K562 (cell line): Measurements from ENCODE around the gene DARS1. TPM values are rescaled to one million over a fixed set of nuclear protein-coding genes. Genes with fewer than 3 reads are reported as not detected.

Source experiments
- ATAC-seq: fragments of 200-7000 bp; cut with Tn5 transposase; 3 replicates; pipeline ENCODE4 v1.9.1; 2020; ENCODE audit warnings: moderate library complexity
- BruUV-seq: library from RNA; stranded (reverse); fragments of 400-500 nt; replicated peaks from 2 replicates; lab custom pipeline; 2021; lab: Mats Ljungman, UMichigan
- CTCF ChIA-PET: fragments of 300-600 bp; formaldehyde crosslinking; extraction: SDS; loops from one replicate; lab custom pipeline; 2021; ENCODE audit warnings: low intra/inter-chr PET ratio; lab: Yijun Ruan, JAX
- POLR2A ChIA-PET: fragments of 300-600, 350-650 bp; sonication (Branson Sonifier 250); formaldehyde crosslinking; extraction: SDS; loops from one replicate; lab custom pipeline; 2021; ENCODE audit warnings: antibody characterized with exemption, inconsistent platforms; lab: Yijun Ruan, JAX
- DNase-seq, 4 experiments: peaks; one replicate each; pipeline versions ENCODE4 v3.0.0 to v3.0.0-alpha.2; 2011 to 2018; ENCODE audit warnings: low spot score in 3 of 4, mixed read lengths in 3 of 4; ENCODE audit errors: extremely low read depth in 1 of 4
- FAIRE-seq: peaks from 2 replicates; lab custom pipeline; 2011; peaks lifted over from hg19 to GRCh38; lab: Jason Lieb, UNC
- H2AFZ ChIP-seq: 2 replicates; pipeline ENCODE4 v1.6.0; 2011; ENCODE audit warnings: low read depth, low read length, control low read depth, inconsistent platforms
- H3K27ac ChIP-seq: fragments of 200-600 bp; 3 replicates; pipeline ENCODE4 v1.8.0; 2011; ENCODE audit warnings: low read depth, mild to moderate bottlenecking, control low read depth, inconsistent platforms, low read length, moderate library complexity, mixed read lengths; ENCODE audit errors: extremely low read depth
- H3K27me3 ChIP-seq, 2 experiments: fragments of 300-600 bp in 1 of 2; 2 replicates in 1 of 2; 3 replicates in 1 of 2; pipeline versions ENCODE4 v1.6.0 to v1.8.0; 2011; ENCODE audit warnings: inconsistent platforms in 2 of 2, low read length in 2 of 2, mild to moderate bottlenecking in 1 of 2, mixed read lengths in 1 of 2, moderate library complexity in 1 of 2; ENCODE audit not compliant: control insufficient read depth in 2 of 2, insufficient read depth in 2 of 2
- H3K36me3 ChIP-seq: fragments of 300-600 bp; 3 replicates; pipeline ENCODE4 v1.8.0; 2011; ENCODE audit warnings: mild to moderate bottlenecking, low read length, inconsistent platforms; ENCODE audit not compliant: control insufficient read depth, insufficient read depth
- H3K4me1 ChIP-seq, 2 experiments: fragments of 200-600 bp in 1 of 2; replicated peaks in 1 of 2; 2 replicates in 1 of 2; 3 replicates in 1 of 2; pipeline versions ENCODE4 v1.5.1 to v1.8.0; 2011; ENCODE audit warnings: inconsistent platforms in 2 of 2, low read length in 2 of 2, mild to moderate bottlenecking in 1 of 2, mixed read lengths in 1 of 2, moderate library complexity in 1 of 2; ENCODE audit not compliant: control insufficient read depth in 2 of 2, insufficient read depth in 2 of 2
- H3K4me2 ChIP-seq: 2 replicates; pipeline ENCODE4 v1.6.1; 2011; ENCODE audit warnings: low read length, control low read depth, inconsistent platforms, mixed read lengths; ENCODE audit not compliant: insufficient read depth
- H3K4me3 ChIP-seq: fragments of 200-600 bp; sonication (generic), shearing (Covaris generic); 2 replicates; pipeline ENCODE4 v1.5.1; 2016; ENCODE audit warnings: control low read depth, inconsistent platforms
- H3K79me2 ChIP-seq: fragments of 200-600 bp; 3 replicates; pipeline ENCODE4 v1.8.0; 2011; ENCODE audit warnings: low read length, inconsistent platforms; ENCODE audit not compliant: control insufficient read depth, insufficient read depth
- H3K9ac ChIP-seq, 2 experiments: 2 replicates each; pipeline versions ENCODE4 v1.6.0 to v1.6.1; 2011; ENCODE audit warnings: low read depth in 2 of 2, low read length in 2 of 2, control low read depth in 1 of 2, inconsistent platforms in 1 of 2, mild to moderate bottlenecking in 1 of 2, mixed read lengths in 1 of 2; ENCODE audit not compliant: insufficient read depth in 1 of 2
- H3K9me1 ChIP-seq: one replicate; pipeline ENCODE4 v1.6.0; 2011; ENCODE audit warnings: inconsistent platforms, mild to moderate bottlenecking, low read length, moderate library complexity; ENCODE audit not compliant: control insufficient read depth, insufficient read depth
- H3K9me3 ChIP-seq: replicated peaks from 2 replicates; pipeline ENCODE4 v1.5.1; 2011; ENCODE audit warnings: low read depth, low read length, inconsistent platforms; ENCODE audit not compliant: control insufficient read depth, insufficient read depth
- H4K20me1 ChIP-seq: replicated peaks from 2 replicates; pipeline ENCODE4 v1.6.1; 2011; ENCODE audit warnings: low read length, inconsistent platforms, mixed read lengths; ENCODE audit not compliant: control insufficient read depth, insufficient read depth
- ASH1L ChIP-seq: fragments of 450-650 bp; IDR thresholded peaks from 2 replicates; pipeline ENCODE4 v1.6.1; 2018; ENCODE audit warnings: borderline replicate concordance, mild to moderate bottlenecking, low read depth; ENCODE audit not compliant: partially characterized antibody
- BACH1 ChIP-seq: fragments of 200-800 bp; sonication (Bioruptor generic); IDR thresholded peaks from 2 replicates; pipeline ENCODE4 v1.6.1; 2016; ENCODE audit warnings: missing genetic modification characterization, missing compliant biosample characterization
- RNF2 ChIP-seq: sonication (generic); IDR thresholded peaks from 2 replicates; pipeline ENCODE4 v1.6.1; 2016
- TEAD1 ChIP-seq, 2 experiments: fragments of 450-650 bp in 1 of 2; sonication (generic) in 1 of 2; formaldehyde crosslinking; IDR thresholded peaks; 2 replicates each; pipeline versions ENCODE4 v1.4.0 to v1.8.0; 2020 to 2022; ENCODE audit warnings: mild to moderate bottlenecking in 2 of 2, missing genetic modification reagents in 1 of 2
- ZNF444 ChIP-seq: fragments of 250-450 bp; sonication (Bioruptor Pico); IDR thresholded peaks from 2 replicates; pipeline ENCODE4 v1.4.0; 2020; ENCODE audit warnings: mild to moderate bottlenecking, moderate library complexity
- ZNF586 ChIP-seq: fragments of 450-650 bp; formaldehyde crosslinking; conservative IDR thresholded peaks from 2 replicates; pipeline ENCODE4 v1.4.0; 2020; ENCODE audit warnings: mild to moderate bottlenecking, moderate library complexity
- WGBS: fragments of 100-300 bp; shearing (Covaris generic); methylation state at CpG from one replicate; pipeline ENCODE4 v1.1.6; 2016; ENCODE audit warnings: low coverage, mixed read lengths; ENCODE audit not compliant: insufficient coverage; ENCODE audit errors: missing lambda C conversion rate; 5-methylcytosine and 5-hydroxymethylcytosine counted together
- in situ Hi-C: fragments of 300-500 bp; cut with MboI; formaldehyde crosslinking; loops from 4 replicates; pipeline ENCODE4 v1.15.0; 2018; ENCODE audit warnings: inconsistent platforms, mixed read lengths
- intact Hi-C: fragments of 100-400 bp; cut with micrococcal nuclease; formaldehyde crosslinking; loops from 2 replicates; pipeline ENCODE4 v1.14.2; 2022
- polyA plus RNA-seq, 8 experiments: library from polyadenylated mRNA; depleted of rRNA in 4 of 8; stranded (reverse) in 5 of 8; unstranded in 3 of 8; fragments of >200 nt; fragmentation: Nextera tagmentation in 2 of 8; fragmentation: Illumina TruSeq in 1 of 8; extraction: Ambion mirVana in 2 of 8; extraction: Trizol in 1 of 8; gene quantifications; 2 replicates each; pipeline versions ENCODE4 v1.2.1 to v1.2.3, GENCODE V29; 2011 to 2014; ENCODE audit warnings: inconsistent platforms in 1 of 8, missing spikeins in 1 of 8
- total RNA-seq, 7 experiments: library from RNA; depleted of rRNA in 6 of 7; stranded (reverse); fragments of >200 nt in 6 of 7; fragmentation: Illumina TruSeq in 2 of 7; extraction: Trizol in 2 of 7; gene quantifications; 2 replicates each; pipeline versions ENCODE4 v1.2.1 to v1.2.3, GENCODE V29; 2011 to 2021; ENCODE audit warnings: low replicate concordance in 1 of 7
- TF ChIP-seq, protein P1 (sequence below): fragments of 200-800 bp; sonication (Bioruptor generic); IDR thresholded peaks from 2 replicates; pipeline ENCODE4 v1.6.1; 2016; ENCODE audit warnings: missing genetic modification characterization, missing compliant biosample characterization
- TF ChIP-seq, protein P2 (sequence below), 2 experiments: fragments of 450-650 bp; IDR thresholded peaks; 2 replicates each; pipeline ENCODE4 v1.6.1; 2016; ENCODE audit warnings: mild to moderate bottlenecking in 2 of 2, borderline replicate concordance in 1 of 2, low read depth in 1 of 2, moderate library complexity in 1 of 2

DARS1 gene
- total and polyA plus RNA-seq, 9 of the 15 experiments (the other 6 are each of a cell fraction or from before 2014, with no cell fraction given): 91.5 to 239 (median 98.0) TPM

DNA sequence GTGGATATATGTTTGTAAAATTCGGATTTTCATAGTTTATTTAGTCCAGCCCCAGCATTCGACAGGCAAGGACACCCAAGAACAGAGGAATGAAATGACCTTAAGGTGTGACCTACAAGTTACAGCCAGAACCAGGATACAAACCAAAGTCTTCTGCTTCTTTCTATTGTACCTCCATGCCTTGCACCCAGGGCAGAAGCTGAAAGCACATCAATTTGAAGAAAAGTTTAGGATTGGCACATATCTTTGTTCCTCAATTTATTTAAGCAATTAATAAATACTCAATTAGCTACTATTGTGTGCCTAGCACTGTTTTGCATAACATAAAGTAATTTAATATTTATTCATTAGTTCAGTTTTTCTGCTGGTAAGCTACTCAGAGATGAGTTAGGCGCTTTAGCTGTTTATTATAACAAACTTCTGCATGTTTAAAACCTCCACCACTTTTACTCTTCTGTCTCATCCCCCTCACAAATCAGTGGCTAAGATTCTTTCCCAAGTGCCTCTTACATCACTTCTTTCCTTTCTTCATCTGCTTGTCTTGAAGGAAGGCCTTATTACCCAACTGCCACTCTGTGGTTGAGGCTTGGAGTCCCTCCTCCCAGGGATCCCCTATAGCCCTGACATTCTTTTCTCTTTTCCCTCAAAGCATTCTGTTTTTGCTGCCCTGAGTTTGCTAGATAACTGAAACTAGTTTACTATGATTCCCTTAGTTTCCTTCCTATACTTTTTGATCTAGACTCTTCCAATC is 37.1 kb upstream of the DARS1 start:
- no peak overlapping the region for H3K4me3 ChIP-seq
- H3K9me3 ChIP-seq: no peaks in the 10 kb centered on the region
- intact Hi-C loops: no loop called here
- no peak overlapping the region for H2AFZ ChIP-seq
- in situ Hi-C loops: no loop called here
- H3K27me3 ChIP-seq: peaks cover 23 to 30% of the 10 kb centered on the region in 2 experiments
- TF ChIP-seq, protein P1, sequence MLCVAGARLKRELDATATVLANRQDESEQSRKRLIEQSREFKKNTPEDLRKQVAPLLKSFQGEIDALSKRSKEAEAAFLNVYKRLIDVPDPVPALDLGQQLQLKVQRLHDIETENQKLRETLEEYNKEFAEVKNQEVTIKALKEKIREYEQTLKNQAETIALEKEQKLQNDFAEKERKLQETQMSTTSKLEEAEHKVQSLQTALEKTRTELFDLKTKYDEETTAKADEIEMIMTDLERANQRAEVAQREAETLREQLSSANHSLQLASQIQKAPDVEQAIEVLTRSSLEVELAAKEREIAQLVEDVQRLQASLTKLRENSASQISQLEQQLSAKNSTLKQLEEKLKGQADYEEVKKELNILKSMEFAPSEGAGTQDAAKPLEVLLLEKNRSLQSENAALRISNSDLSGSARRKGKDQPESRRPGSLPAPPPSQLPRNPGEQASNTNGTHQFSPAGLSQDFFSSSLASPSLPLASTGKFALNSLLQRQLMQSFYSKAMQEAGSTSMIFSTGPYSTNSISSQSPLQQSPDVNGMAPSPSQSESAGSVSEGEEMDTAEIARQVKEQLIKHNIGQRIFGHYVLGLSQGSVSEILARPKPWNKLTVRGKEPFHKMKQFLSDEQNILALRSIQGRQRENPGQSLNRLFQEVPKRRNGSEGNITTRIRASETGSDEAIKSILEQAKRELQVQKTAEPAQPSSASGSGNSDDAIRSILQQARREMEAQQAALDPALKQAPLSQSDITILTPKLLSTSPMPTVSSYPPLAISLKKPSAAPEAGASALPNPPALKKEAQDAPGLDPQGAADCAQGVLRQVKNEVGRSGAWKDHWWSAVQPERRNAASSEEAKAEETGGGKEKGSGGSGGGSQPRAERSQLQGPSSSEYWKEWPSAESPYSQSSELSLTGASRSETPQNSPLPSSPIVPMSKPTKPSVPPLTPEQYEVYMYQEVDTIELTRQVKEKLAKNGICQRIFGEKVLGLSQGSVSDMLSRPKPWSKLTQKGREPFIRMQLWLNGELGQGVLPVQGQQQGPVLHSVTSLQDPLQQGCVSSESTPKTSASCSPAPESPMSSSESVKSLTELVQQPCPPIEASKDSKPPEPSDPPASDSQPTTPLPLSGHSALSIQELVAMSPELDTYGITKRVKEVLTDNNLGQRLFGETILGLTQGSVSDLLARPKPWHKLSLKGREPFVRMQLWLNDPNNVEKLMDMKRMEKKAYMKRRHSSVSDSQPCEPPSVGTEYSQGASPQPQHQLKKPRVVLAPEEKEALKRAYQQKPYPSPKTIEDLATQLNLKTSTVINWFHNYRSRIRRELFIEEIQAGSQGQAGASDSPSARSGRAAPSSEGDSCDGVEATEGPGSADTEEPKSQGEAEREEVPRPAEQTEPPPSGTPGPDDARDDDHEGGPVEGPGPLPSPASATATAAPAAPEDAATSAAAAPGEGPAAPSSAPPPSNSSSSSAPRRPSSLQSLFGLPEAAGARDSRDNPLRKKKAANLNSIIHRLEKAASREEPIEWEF (CRISPR knock-in tag): no peak
- TF ChIP-seq ASH1L: no peak
- no peak for TF ChIP-seq ZNF586 (CRISPR knock-in tag)
- no peak for TF ChIP-seq TEAD1 (CRISPR knock-in tag; IDR thresholded peaks at IDR 0.05)
- TF ChIP-seq RNF2: no peak
- TF ChIP-seq, protein P2, sequence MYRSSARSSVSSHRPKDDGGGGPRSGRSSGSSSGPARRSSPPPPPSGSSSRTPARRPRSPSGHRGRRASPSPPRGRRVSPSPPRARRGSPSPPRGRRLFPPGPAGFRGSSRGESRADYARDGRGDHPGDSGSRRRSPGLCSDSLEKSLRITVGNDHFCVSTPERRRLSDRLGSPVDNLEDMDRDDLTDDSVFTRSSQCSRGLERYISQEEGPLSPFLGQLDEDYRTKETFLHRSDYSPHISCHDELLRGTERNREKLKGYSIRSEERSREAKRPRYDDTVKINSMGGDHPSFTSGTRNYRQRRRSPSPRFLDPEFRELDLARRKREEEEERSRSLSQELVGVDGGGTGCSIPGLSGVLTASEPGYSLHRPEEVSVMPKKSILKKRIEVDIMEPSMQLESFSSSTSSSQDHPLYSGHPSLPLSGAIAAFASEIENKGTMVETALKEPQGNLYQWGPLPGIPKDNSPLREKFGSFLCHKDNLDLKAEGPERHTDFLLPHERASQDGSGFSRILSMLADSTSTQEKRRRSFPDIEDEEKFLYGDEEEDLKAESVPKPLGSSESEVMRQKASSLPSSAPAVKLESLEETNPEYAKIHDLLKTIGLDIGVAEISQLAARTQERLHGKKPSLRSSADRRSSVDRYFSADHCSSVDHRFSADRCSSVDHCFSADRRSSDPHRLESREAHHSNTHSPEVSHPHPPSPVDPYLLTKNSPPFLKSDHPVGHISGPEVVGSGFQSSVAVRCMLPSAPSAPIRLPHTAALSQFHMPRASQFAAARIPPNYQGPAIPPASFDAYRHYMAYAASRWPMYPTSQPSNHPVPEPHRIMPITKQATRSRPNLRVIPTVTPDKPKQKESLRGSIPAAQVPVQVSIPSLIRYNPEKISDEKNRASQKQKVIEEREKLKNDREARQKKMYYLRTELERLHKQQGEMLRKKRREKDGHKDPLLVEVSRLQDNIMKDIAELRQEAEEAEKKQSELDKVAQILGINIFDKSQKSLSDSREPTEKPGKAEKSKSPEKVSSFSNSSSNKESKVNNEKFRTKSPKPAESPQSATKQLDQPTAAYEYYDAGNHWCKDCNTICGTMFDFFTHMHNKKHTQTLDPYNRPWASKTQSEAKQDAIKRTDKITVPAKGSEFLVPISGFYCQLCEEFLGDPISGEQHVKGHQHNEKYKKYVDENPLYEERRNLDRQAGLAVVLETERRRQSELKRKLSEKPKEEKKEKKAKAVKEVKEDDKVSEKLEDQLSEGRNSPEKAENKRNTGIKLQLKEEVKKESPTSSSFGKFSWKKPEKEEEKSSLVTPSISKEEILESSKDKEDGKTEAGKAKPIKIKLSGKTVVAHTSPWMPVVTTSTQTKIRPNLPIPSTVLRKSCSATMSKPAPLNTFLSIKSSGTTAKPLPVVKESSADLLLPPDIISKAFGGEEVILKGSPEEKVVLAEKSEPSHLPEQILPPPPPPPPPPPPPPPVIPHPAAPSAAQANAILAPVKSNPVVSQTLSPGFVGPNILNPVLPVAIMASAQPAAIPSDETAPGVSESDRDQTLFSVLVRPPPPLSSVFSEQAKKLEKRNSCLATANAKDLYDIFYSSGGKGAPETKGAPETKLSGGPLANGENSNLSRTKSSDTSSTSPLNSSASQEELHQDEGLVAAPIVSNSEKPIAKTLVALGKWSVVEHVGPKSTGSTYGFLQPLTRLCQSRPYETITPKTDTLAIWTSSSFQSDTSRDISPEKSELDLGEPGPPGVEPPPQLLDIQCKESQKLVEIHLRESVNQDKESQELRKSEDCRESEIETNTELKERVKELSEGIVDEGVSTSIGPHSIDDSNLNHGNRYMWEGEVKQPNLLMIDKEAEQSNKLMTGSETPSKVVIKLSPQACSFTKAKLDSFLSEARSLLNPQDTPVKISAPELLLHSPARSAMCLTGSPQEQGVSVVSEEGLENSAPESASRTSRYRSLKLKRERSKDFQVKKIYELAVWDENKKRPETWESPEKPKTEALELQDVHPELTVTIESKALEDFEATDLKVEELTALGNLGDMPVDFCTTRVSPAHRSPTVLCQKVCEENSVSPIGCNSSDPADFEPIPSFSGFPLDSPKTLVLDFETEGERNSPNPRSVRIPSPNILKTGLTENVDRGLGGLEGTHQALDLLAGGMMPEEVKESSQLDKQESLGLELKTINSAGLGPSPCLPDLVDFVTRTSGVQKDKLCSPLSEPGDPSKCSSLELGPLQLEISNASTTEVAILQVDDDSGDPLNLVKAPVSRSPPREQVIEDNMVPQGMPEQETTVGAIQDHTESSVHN (IDR thresholded peaks at IDR 0.05; ENCODE audit: borderline replicate concordance in 1 of 2, low read depth in 1 of 2): no peak
- no peak for TF ChIP-seq ZNF444 (CRISPR knock-in tag)
- TF ChIP-seq BACH1 (tag): no peak
- no peak overlapping the region for H3K27ac ChIP-seq
- no TSS peak for BruUV-seq
- H3K9me1 ChIP-seq: no peaks in the 10 kb centered on the region
- no peaks in the 10 kb centered on the region for H4K20me1 ChIP-seq
- H3K4me1 ChIP-seq: peaks cover 0 to 7% of the 10 kb centered on the region in 2 experiments; a peak in 2 of 5 replicates
- 2% methylated on average over 3 of the region's 3 CpGs for WGBS
- no peak overlapping the region for H3K9ac ChIP-seq
- CTCF ChIA-PET: no interaction called here
- ATAC-seq (no peak), DNase-seq (no peak), FAIRE-seq (no peak)
- H3K36me3 ChIP-seq: no peaks in the 10 kb centered on the region
- POLR2A ChIA-PET: no interaction called here
- H3K4me2 ChIP-seq: no peak overlapping the region
- H3K79me2 ChIP-seq: no peaks in the 10 kb centered on the region
